GM23338 (cell line): ENCODE measurements around the gene SYCE1L. TPM values are rescaled to one million over a fixed set of nuclear protein-coding genes. Genes with fewer than 3 reads are reported as not detected.

Experiments used
- ATAC-seq: fragments of 200-7000 bp; cut with Tn5 transposase; 3 replicates; pipeline ENCODE4 v1.9.1; 2020
- DNase-seq: peaks from one replicate; pipeline ENCODE4 v3.0.0-alpha.2; 2015; ENCODE audit warnings: low spot score
- H2AFZ ChIP-seq: fragments of 200-600 bp; sonication (generic); 2 replicates; pipeline ENCODE4 v1.8.0; 2016; ENCODE audit warnings: antibody characterized with exemption, mild to moderate bottlenecking, moderate library complexity
- H3F3A ChIP-seq: fragments of 200-600 bp; sonication (generic); replicated peaks from 2 replicates; pipeline ENCODE4 v1.8.0; 2017; ENCODE audit warnings: antibody characterized with exemption, mixed run types, low read depth
- H3K27ac ChIP-seq: fragments of 200-600 bp; sonication (generic); 2 replicates; pipeline ENCODE4 v1.6.1; 2016; ENCODE audit warnings: low read depth
- H3K27me3 ChIP-seq: fragments of 200-600 bp; sonication (generic); 2 replicates; pipeline ENCODE4 v1.8.0; 2016; ENCODE audit warnings: mild to moderate bottlenecking, mixed run types, moderate library complexity; ENCODE audit not compliant: insufficient read depth
- H3K36me3 ChIP-seq: fragments of 200-600 bp; sonication (generic); 2 replicates; pipeline ENCODE4 v1.8.0; 2016; ENCODE audit warnings: mild to moderate bottlenecking; ENCODE audit not compliant: insufficient read depth
- H3K4me1 ChIP-seq: fragments of 200-600 bp; sonication (generic); 2 replicates; pipeline ENCODE4 v1.8.0; 2016; ENCODE audit warnings: mild to moderate bottlenecking, moderate library complexity; ENCODE audit not compliant: insufficient read depth
- H3K4me2 ChIP-seq: fragments of 200-600 bp; sonication (generic); 2 replicates; pipeline ENCODE4 v1.7.1; 2017; ENCODE audit warnings: mixed run types
- H3K4me3 ChIP-seq: fragments of 200-600 bp; sonication (generic); 2 replicates; pipeline ENCODE4 v1.6.1; 2016; ENCODE audit warnings: mixed run types
- H3K79me2 ChIP-seq: fragments of 200-600 bp; sonication (generic); replicated peaks from 2 replicates; pipeline ENCODE4 v1.8.0; 2017; ENCODE audit warnings: mild to moderate bottlenecking; ENCODE audit not compliant: insufficient read depth
- H3K9me2 ChIP-seq: fragments of 200-600 bp; sonication (generic); 2 replicates; pipeline ENCODE4 v1.8.0; 2017; ENCODE audit not compliant: insufficient read depth
- H4K20me1 ChIP-seq: fragments of 200-600 bp; sonication (generic); replicated peaks from 2 replicates; pipeline ENCODE4 v1.8.0; 2017; ENCODE audit warnings: mild to moderate bottlenecking; ENCODE audit not compliant: insufficient read depth
- H3K27ac Mint-ChIP-seq: 2 replicates; pipeline ENCODE4 v1.8.0; 2020; ENCODE audit warnings: inconsistent platforms, mild to moderate bottlenecking, moderate library complexity, mixed read lengths
- H3K27me3 Mint-ChIP-seq: 3 replicates; pipeline ENCODE4 v1.8.0; 2022; ENCODE audit warnings: low read depth, mild to moderate bottlenecking, moderate library complexity, mixed read lengths, inconsistent platforms; ENCODE audit not compliant: insufficient read depth, poor library complexity
- H3K36me3 Mint-ChIP-seq: 3 replicates; pipeline ENCODE4 v1.8.0; 2021; ENCODE audit warnings: low read depth, mild to moderate bottlenecking, inconsistent platforms, moderate library complexity, mixed read lengths
- H3K4me1 Mint-ChIP-seq: 3 replicates; pipeline ENCODE4 v1.8.0; 2020; ENCODE audit warnings: mild to moderate bottlenecking, inconsistent platforms, mixed read lengths
- H3K4me3 Mint-ChIP-seq: 3 replicates; pipeline ENCODE4 v1.8.0; 2021; ENCODE audit warnings: moderate library complexity, mild to moderate bottlenecking, inconsistent platforms, mixed read lengths
- H3K9me3 Mint-ChIP-seq: 3 replicates; pipeline ENCODE4 v1.8.0; 2020; ENCODE audit warnings: moderate library complexity, mild to moderate bottlenecking, inconsistent platforms, mixed read lengths
- CREB1 ChIP-seq: fragments of 250-450 bp; sonication (Bioruptor Pico); IDR thresholded peaks from 2 replicates; pipeline ENCODE4 v1.5.0; 2020; ENCODE audit warnings: low read depth, mild to moderate bottlenecking, moderate library complexity
- EZH2 ChIP-seq: fragments of 200-600 bp; sonication (generic); IDR thresholded peaks from one replicate; pipeline ENCODE4 v1.8.0; 2017; ENCODE audit warnings: antibody characterized with exemption, mild to moderate bottlenecking, low read depth; ENCODE audit not compliant: unreplicated experiment
- JUNB ChIP-seq: IDR thresholded peaks from one replicate; pipeline ENCODE4 v1.6.1; 2016; ENCODE audit warnings: antibody characterized with exemption; ENCODE audit not compliant: unreplicated experiment
- POLR2AphosphoS5 ChIP-seq: IDR thresholded peaks from 2 replicates; pipeline ENCODE4 v1.6.1; 2016; ENCODE audit warnings: antibody characterized with exemption, low read depth
- ZNF114 ChIP-seq: fragments of 250-450 bp; sonication (Bioruptor Pico); IDR thresholded peaks from 2 replicates; pipeline ENCODE4 v1.5.0; 2020; ENCODE audit warnings: mild to moderate bottlenecking, moderate library complexity
- ZNF331 ChIP-seq: fragments of 250-450 bp; sonication (Bioruptor Pico); IDR thresholded peaks from 2 replicates; pipeline ENCODE4 v1.5.0; 2020; ENCODE audit warnings: low read depth, mild to moderate bottlenecking, moderate library complexity
- polyA plus RNA-seq: library from polyadenylated mRNA; unstranded; fragments of >200 nt; fragmentation: Nextera tagmentation; extraction: Ambion mirVana; gene quantifications from 2 replicates; pipeline ENCODE4 v1.2.1, GENCODE V29; 2016
- total RNA-seq: library from RNA; depleted of rRNA; stranded (reverse); fragments of >200 nt; shearing (Covaris generic); gene quantifications from 2 replicates; pipeline ENCODE4 v1.2.3, GENCODE V29; 2014
- TF ChIP-seq, protein P1 (sequence below), 2 experiments: fragments of 200-600 bp in 1 of 2; sonication (generic) in 1 of 2; conservative IDR thresholded peaks; 2 replicates each; pipeline versions ENCODE4 v1.5.1 to v1.6.1; 2016 to 2017; ENCODE audit warnings: antibody characterized with exemption in 2 of 2, low read depth in 2 of 2, mild to moderate bottlenecking in 2 of 2, moderate library complexity in 1 of 2
- TF ChIP-seq, protein P2 (sequence below): IDR thresholded peaks from 2 replicates; pipeline ENCODE4 v1.6.1; 2016; ENCODE audit warnings: antibody characterized with exemption
- TF ChIP-seq, protein P3 (sequence below): fragments of 250-450 bp; sonication (Bioruptor Pico); IDR thresholded peaks from 2 replicates; pipeline ENCODE4 v1.5.0; 2020; ENCODE audit warnings: mild to moderate bottlenecking, moderate library complexity

SYCE1L gene
- total and polyA plus RNA-seq, 2 experiments from 2014 or later: 3.9 to 5.9 TPM

DNA sequence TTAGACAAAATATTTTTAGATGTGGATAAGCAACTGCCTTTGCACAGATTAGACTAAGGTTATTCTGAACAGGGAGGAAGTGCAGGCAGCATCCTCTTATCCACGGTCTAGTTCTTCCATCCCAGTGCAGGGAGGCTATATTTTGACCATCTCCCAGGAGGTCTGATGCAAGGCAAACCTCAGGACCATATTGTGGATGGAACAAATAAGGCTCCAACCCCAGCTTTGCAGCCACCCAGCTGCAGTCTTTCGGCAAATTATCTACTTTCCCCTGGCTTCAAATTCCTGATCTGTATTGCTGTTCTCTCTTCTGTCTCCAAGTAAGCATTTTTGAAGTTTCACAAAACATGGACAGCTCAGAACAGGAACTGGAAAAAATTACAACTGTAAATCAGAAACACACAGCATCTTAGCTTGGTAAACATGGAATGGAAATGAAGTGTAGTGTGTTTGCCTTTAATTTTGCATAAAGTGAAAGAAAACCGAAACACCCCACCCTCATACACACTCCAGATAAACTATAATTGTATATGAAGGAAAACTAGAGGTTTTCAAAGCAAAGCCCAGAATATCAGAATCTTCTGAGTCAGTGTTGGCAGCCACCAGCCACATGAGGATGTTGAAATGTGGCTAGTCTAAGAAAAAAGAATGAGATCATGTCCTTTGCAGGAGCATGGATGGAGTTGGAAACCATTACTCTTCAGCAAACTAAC is 41.7 kb upstream of the SYCE1L start:
- TF ChIP-seq POLR2AphosphoS5 (no peak), CREB1 (CRISPR knock-in tag) (no peak), JUNB (no peak), ZNF331 (CRISPR knock-in tag) (no peak), ZNF114 (CRISPR knock-in tag) (no peak), EZH2 (no peak)
- TF ChIP-seq, protein P1, sequence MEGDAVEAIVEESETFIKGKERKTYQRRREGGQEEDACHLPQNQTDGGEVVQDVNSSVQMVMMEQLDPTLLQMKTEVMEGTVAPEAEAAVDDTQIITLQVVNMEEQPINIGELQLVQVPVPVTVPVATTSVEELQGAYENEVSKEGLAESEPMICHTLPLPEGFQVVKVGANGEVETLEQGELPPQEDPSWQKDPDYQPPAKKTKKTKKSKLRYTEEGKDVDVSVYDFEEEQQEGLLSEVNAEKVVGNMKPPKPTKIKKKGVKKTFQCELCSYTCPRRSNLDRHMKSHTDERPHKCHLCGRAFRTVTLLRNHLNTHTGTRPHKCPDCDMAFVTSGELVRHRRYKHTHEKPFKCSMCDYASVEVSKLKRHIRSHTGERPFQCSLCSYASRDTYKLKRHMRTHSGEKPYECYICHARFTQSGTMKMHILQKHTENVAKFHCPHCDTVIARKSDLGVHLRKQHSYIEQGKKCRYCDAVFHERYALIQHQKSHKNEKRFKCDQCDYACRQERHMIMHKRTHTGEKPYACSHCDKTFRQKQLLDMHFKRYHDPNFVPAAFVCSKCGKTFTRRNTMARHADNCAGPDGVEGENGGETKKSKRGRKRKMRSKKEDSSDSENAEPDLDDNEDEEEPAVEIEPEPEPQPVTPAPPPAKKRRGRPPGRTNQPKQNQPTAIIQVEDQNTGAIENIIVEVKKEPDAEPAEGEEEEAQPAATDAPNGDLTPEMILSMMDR (conservative IDR thresholded peaks at IDR 0.05; ENCODE audit: low read depth in 2 of 2): no peak
- TF ChIP-seq, protein P2, sequence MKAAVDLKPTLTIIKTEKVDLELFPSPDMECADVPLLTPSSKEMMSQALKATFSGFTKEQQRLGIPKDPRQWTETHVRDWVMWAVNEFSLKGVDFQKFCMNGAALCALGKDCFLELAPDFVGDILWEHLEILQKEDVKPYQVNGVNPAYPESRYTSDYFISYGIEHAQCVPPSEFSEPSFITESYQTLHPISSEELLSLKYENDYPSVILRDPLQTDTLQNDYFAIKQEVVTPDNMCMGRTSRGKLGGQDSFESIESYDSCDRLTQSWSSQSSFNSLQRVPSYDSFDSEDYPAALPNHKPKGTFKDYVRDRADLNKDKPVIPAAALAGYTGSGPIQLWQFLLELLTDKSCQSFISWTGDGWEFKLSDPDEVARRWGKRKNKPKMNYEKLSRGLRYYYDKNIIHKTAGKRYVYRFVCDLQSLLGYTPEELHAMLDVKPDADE: no peak
- TF ChIP-seq, protein P3, sequence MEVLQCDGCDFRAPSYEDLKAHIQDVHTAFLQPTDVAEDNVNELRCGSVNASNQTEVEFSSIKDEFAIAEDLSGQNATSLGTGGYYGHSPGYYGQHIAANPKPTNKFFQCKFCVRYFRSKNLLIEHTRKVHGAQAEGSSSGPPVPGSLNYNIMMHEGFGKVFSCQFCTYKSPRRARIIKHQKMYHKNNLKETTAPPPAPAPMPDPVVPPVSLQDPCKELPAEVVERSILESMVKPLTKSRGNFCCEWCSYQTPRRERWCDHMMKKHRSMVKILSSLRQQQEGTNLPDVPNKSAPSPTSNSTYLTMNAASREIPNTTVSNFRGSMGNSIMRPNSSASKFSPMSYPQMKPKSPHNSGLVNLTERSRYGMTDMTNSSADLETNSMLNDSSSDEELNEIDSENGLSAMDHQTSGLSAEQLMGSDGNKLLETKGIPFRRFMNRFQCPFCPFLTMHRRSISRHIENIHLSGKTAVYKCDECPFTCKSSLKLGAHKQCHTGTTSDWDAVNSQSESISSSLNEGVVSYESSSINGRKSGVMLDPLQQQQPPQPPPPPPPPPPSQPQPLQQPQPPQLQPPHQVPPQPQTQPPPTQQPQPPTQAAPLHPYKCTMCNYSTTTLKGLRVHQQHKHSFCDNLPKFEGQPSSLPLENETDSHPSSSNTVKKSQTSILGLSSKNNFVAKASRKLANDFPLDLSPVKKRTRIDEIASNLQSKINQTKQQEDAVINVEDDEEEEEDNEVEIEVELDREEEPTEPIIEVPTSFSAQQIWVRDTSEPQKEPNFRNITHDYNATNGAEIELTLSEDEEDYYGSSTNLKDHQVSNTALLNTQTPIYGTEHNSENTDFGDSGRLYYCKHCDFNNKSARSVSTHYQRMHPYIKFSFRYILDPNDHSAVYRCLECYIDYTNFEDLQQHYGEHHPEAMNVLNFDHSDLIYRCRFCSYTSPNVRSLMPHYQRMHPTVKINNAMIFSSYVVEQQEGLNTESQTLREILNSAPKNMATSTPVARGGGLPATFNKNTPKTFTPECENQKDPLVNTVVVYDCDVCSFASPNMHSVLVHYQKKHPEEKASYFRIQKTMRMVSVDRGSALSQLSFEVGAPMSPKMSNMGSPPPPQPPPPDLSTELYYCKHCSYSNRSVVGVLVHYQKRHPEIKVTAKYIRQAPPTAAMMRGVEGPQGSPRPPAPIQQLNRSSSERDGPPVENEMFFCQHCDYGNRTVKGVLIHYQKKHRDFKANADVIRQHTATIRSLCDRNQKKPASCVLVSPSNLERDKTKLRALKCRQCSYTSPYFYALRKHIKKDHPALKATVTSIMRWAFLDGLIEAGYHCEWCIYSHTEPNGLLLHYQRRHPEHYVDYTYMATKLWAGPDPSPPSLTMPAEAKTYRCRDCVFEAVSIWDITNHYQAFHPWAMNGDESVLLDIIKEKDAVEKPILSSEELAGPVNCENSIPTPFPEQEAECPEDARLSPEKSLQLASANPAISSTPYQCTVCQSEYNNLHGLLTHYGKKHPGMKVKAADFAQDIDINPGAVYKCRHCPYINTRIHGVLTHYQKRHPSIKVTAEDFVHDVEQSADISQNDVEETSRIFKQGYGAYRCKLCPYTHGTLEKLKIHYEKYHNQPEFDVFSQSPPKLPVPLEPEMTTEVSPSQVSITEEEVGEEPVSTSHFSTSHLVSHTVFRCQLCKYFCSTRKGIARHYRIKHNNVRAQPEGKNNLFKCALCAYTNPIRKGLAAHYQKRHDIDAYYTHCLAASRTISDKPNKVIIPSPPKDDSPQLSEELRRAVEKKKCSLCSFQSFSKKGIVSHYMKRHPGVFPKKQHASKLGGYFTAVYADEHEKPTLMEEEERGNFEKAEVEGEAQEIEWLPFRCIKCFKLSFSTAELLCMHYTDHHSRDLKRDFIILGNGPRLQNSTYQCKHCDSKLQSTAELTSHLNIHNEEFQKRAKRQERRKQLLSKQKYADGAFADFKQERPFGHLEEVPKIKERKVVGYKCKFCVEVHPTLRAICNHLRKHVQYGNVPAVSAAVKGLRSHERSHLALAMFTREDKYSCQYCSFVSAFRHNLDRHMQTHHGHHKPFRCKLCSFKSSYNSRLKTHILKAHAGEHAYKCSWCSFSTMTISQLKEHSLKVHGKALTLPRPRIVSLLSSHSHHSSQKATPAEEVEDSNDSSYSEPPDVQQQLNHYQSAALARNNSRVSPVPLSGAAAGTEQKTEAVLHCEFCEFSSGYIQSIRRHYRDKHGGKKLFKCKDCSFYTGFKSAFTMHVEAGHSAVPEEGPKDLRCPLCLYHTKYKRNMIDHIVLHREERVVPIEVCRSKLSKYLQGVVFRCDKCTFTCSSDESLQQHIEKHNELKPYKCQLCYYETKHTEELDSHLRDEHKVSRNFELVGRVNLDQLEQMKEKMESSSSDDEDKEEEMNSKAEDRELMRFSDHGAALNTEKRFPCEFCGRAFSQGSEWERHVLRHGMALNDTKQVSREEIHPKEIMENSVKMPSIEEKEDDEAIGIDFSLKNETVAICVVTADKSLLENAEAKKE (CRISPR knock-in tag): no peak

More for the DNA sequence above, 41.7 kb upstream of the SYCE1L start:
- H3K36me3 Mint-ChIP-seq: no peaks in the 10 kb centered on the region
- H3K9me3 Mint-ChIP-seq: peaks cover 68% of the 10 kb centered on the region
- peaks cover 3% of the 10 kb centered on the region for H3K27me3 Mint-ChIP-seq
- no peak overlapping the region for H3K4me3 ChIP-seq
- H4K20me1 ChIP-seq: no peaks in the 10 kb centered on the region
- H3K9me2 ChIP-seq: no peaks in the 10 kb centered on the region
- no peaks in the 10 kb centered on the region for H3K79me2 ChIP-seq
- ATAC-seq (no peak), DNase-seq (no peak)
- H3K36me3 ChIP-seq: no peaks in the 10 kb centered on the region
- no peaks in the 10 kb centered on the region for H3K4me1 ChIP-seq
- H3K4me2 ChIP-seq: no peak overlapping the region
- no peaks in the 10 kb centered on the region for H3F3A ChIP-seq
- no peak overlapping the region for H3K27ac Mint-ChIP-seq
- H3K4me3 Mint-ChIP-seq: no peak overlapping the region
- H3K27ac ChIP-seq: no peak overlapping the region
- H3K4me1 Mint-ChIP-seq: no peaks in the 10 kb centered on the region
- H3K27me3 ChIP-seq: no peaks in the 10 kb centered on the region
- H2AFZ ChIP-seq: no peak overlapping the region
